Activated naive CD4-positive, alpha-beta T cell treated with Interleukin-2 at 50 U/mL for 16 hours (primary cell): ENCODE results near the gene PTGFRN.
"Not testable (repeated sequence)": the region's sequence is repeated elsewhere in the genome, so short reads cannot be mapped to it uniquely, and the experiment has no call there.

Source experiments
- DNase-seq: peaks from one replicate; pipeline ENCODE4 v3.0.0-alpha.2; 2020

Gene PTGFRN

GRCh38 chr1:116918714-116919357 is 9.1 kb downstream of the PTGFRN start:
- no peak for DNase-seq

- no peak for DNase-seq
Observed at GRCh38 chr1:116919802-116920201, 10.1 kb downstream of the PTGFRN start.

DNA sequence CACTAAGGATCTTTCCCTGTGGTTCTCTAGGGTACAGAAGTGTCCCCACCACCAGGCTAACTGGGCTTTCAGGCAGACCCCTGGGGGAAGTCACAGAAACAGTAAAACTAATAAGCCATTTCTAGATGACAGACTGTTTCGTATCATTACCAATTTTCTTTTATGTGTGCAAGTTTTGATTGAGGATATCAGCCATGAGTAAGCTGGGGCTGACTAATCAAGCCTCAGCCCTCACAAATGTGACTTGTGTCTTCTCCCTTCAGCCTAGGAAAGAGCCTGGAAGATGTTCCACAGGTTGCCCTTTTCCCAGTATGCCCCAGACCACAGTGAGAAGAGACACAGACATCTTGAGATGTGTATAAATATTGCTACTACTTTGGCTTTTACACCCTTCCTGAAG is 10.5 kb downstream of the PTGFRN start:
- no peak for DNase-seq

DNA sequence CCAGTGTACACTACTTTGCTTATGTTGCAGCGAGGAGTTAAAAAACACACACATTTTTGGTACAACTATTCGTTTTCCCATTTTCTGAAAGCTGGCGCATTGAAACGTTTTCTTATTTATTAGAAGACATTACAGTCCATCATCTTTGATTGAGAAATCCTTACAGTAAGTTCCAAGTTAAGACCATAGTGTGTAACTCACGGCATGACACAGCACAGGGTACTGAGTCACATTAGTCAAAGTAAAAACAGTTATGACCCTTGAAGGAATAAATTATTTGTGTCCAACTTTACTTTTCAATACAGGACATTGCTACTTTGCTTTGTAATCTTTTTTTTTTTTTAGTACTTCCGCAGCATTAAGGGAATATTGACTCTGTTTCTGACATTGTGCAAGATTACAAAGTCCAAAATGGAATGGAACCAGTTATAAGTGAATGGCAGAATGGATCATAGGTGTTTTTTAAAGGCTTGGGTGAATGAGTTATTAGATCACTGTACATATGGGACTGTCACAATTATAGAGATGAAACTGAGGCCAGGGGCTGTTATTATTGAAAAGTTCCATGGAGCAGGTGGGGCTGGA is 11.7 kb downstream of the PTGFRN start:
- DNase-seq = no peak

- DNase-seq = no peak
Observed at GRCh38 chr1:116921937-116922336, 12.2 kb downstream of the PTGFRN start.

DNA sequence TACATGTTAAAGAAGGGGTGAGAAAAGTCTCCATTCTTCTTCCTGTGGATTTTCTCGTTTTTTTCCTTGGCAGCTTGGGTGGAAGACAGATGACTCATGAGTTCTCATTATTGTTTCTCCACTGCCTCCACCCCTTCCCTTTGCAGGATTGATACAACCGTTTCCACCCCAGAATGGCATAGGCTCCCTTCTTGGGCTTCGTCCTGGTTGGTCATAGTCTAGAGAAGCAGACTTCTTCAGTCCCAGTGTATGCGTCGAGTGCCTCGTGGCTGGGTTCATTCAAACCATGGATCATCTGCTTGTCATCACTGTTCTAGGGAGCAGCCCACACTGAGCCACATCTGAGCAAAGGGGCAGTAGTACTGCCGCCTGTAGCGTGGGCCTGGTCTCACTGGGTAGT is 13.7 kb downstream of the PTGFRN start:
- no peak for DNase-seq

GRCh38 chr1:116927049-116927798 is 17.5 kb downstream of the PTGFRN start:
- no peak for DNase-seq

- DNase-seq = no peak
Observed at GRCh38 chr1:116929961-116930592, 20.4 kb downstream of the PTGFRN start.

DNA sequence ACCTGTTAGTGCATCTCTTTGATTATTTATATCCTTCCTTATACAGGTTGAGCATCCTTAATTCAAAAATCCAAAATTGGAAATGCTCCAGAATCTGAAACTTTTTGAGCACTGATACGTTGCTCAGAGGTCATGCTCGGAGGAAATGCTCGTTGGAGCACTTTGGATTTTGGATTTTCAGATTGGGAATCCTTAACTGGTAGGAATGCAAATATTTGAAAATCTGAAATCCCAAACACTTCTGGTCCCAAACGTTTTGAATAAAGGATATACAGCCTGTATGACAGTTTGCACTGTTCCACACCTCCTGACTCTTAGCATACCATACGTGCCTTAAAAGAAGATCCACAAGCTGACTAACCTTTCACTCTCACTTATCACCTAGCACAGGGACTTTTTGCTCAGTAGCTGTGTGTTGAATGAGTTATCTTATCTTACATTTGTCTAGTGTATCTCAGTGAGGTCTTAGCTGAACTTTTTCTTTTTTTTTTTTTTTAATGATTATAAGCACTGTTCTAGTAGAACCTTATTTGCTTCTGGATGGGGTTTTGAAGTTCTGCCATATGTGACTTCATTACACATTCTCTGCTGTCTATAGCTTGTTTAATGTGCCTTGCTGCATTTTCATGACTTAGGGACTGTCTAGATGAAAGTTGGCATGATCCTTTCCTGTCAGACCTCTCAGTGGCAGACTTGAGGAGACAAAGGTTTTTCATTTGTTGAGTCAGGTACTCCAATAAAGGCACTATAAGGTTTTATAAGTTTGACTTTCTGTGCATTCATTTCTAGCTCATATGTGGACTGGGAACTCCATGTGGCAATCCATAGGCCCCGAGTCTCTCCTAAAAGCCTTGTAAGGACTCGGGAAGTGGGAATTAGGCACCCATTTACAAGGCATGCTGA is 21.6 kb downstream of the PTGFRN start:
- DNase-seq = no peak

GRCh38 chr1:116933606-116934515 is 24.1 kb downstream of the PTGFRN start:
- no peak for DNase-seq

- DNase-seq = no peak
Observed at GRCh38 chr1:116934586-116935207, 25.0 kb downstream of the PTGFRN start.

DNA sequence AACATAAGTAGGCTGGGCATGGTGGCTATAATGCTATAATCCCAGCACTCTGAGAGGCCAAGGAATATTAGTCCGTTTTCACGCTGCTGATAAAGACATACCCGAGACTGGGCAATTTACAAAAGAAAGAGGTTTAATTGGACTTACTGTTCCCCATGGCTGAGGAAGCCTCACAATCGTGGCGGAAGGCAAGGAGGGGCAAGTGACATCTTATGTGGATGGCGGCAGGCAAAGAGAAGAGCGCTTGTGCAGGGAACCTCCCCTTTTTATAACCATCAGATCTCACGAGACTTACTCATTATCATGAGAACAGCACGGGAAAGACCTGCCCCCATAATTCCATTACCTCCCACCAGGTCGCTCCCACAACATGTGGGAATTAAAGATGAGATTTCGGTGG is 28.5 kb downstream of the PTGFRN start:
- no peak for DNase-seq

- DNase-seq = not testable (repeated sequence)
Observed at GRCh38 chr1:116939780-116940543, 30.2 kb downstream of the PTGFRN start.

GRCh38 chr1:116940814-116941599 is 31.3 kb downstream of the PTGFRN start:
- DNase-seq = no peak

GRCh38 chr1:116941670-116942069 is 32.0 kb downstream of the PTGFRN start:
- no peak for DNase-seq

DNA sequence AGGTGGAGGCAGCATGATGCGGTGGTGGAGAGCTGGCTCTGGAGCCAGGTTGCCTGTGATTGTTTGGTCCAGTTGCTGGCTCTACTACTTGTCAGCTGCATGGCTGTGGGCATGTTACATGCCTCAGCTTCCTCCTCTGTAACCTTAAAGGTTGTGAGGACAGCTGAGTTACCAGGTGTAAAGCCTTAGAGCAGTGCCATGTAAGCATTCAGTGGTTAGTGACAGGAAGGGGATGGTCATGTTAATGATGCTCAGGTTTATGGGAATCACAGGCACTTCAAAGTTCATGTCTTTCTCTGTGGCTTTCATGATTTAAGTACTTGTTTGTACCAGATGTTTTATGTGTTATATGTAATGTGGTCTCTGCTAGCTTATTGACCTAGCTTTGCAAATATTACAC is 32.6 kb downstream of the PTGFRN start:
- DNase-seq = no peak

GRCh38 chr1:116943438-116943837 is 33.7 kb downstream of the PTGFRN start:
- DNase-seq = no peak

GRCh38 chr1:116944613-116945012 is 34.9 kb downstream of the PTGFRN start:
- DNase-seq = no peak

GRCh38 chr1:116945421-116945820 is 35.7 kb downstream of the PTGFRN start:
- DNase-seq = no peak
